DND-41 (cell line): Measurements from ENCODE around the gene ALDH3B1.

Source experiments
- EZH2 ChIP-seq: IDR thresholded peaks from 3 replicates; pipeline ENCODE4 v1.6.1; 2012; ENCODE audit warnings: borderline replicate concordance, low read depth, mild to moderate bottlenecking, moderate library complexity, low read length, inconsistent platforms; ENCODE audit not compliant: severe bottlenecking
- TF ChIP-seq, protein P1 (sequence below): IDR thresholded peaks from 2 replicates; pipeline ENCODE4 v1.5.1; 2012; ENCODE audit warnings: borderline replicate concordance, low read length, moderate library complexity, mild to moderate bottlenecking; ENCODE audit not compliant: poor library complexity, severe bottlenecking; ENCODE audit errors: extremely low read depth

DNA sequence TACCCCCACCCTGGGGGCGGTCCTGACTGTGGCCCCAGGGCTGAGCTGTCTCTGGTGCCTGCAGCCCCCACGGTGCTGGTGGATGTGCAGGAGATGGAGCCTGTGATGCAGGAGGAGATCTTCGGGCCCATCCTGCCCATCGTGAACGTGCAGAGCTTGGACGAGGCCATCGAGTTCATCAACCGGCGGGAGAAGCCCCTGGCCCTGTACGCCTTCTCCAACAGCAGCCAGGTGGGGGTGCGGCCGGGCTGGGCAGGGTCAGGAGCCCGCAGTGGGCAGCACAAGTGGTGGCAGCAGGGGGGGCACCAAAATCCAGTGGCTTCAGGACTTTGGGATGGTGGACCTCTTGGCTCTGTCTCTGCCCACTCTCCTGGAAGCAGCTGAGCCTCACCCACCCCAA lies 12.4 kb downstream of the ALDH3B1 start:
- TF ChIP-seq, protein P1, sequence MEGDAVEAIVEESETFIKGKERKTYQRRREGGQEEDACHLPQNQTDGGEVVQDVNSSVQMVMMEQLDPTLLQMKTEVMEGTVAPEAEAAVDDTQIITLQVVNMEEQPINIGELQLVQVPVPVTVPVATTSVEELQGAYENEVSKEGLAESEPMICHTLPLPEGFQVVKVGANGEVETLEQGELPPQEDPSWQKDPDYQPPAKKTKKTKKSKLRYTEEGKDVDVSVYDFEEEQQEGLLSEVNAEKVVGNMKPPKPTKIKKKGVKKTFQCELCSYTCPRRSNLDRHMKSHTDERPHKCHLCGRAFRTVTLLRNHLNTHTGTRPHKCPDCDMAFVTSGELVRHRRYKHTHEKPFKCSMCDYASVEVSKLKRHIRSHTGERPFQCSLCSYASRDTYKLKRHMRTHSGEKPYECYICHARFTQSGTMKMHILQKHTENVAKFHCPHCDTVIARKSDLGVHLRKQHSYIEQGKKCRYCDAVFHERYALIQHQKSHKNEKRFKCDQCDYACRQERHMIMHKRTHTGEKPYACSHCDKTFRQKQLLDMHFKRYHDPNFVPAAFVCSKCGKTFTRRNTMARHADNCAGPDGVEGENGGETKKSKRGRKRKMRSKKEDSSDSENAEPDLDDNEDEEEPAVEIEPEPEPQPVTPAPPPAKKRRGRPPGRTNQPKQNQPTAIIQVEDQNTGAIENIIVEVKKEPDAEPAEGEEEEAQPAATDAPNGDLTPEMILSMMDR: no peak
- TF ChIP-seq EZH2: no peak
